Measurements from ENCODE around the gene MRPS2. TPM values are rescaled to one million over a fixed set of nuclear protein-coding genes. Genes with fewer than 3 reads are reported as not detected.

MRPS2 gene
- total RNA-seq, 1 experiment from 2014 or later, result 105 TPM

DNA sequence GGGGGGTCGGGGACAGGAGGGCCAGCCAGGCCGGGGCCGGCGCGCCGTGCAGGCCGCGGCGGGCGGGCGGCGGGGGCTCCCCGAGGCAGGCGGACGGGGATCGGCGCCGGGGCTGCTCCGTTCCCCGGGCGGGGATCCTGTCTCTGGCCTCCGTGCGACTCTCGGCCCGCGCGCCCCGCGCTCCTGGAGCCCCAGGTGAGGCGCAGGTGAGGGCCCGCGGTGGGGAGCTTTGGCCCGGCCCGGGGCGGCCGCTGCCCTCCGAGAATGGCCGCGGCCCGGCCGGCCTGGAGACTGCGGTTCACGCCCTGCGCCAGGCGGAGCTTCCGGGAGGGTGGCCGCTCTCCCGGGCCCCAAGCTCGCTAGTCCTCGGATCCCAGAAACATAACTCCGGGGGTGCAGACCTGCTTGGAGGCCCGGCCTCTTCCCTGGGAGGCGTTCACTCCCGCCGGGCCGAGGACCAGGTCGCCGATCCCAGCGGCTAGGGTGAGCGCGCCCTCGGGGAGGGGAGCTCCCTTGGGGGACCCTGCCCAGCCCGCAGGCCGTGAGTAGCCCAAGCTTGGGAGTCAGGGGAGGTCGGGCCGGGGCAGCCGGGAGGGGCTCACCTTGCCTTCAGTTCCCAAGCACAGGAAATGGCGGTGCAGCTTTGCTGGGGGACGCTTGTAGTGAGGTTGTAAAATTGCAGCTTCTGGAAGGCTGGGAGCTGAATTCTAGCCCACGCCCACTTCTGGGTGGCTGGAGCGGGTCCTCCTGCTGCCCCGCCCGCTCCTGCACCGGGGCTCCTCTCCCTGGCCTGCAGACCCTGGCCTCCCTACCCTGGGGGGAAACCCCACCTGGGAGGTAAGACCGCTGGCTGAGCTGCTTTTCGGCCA lies 20.2 kb upstream of the MRPS2 start:
- peak; percentile 40 for DNase-seq (ENCODE audit: low spot score)

DNA sequence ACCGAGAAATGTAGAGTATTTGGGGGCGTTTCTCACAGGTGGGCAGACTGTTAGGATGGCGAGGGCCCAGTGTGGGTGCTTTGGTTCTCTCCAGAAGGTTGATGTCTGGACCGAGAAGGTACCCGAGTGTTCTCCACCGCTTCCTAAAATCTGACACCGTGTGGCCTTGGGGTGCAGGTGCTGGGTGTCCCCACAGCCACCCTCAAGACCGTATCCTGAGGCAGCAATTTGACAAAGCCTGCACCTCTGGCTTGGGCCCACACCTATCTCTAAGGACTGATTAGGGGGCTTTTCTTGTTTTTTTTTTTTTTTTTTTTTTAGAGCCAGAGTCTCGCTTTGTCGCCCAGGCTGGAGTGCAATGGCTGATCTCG lies 19.6 kb upstream of the MRPS2 start:
- no peak for DNase-seq (ENCODE audit: low spot score)

GRCh38 chr9:135482015-135482754 lies 18.3 kb upstream of the MRPS2 start:
- DNase-seq (ENCODE audit: low spot score), result no peak

DNA sequence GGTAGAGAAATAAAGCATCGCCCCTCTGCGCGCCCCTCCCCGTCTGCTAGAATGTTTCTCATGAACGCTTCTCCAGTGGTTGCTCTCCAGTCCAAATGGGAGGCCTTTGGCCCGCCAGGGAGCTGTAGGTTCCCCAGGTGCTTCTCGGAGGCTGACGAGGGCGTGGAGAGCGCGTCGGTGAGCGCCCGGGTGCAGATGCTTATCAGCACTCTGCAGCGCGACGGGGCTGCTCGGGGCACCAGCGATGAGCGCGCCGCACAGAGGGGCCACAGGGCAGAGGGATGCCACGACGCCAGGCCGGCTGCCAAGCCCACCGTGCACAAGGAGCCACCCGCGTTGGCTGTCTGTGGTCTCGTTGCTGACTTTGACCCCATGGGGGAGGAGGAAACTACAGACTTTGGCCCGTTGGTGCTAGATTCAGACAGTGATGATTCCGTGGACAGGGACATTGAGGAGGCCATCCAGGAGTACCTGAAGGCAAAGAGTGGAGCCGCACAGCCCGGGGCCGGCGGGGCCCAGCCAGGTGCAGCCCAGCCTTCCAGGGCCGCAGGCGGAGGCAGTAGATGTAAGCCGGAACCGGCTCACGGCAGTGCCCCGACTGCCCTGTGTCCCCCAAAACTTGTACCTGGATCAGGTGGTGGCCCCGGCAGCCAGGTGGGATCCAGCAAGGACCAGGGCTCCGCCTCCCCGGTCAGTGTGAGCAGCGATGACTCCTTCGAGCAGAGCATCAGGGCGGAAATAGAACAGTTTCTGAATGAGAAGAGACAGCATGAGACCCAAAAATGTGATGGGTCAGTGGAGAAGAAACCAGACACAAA lies 15.8 kb upstream of the MRPS2 start:
- DNase-seq (ENCODE audit: low spot score), result no peak

GRCh38 chr9:135485385-135485784 lies 15.1 kb upstream of the MRPS2 start:
- DNase-seq (ENCODE audit: low spot score), result no peak

DNA sequence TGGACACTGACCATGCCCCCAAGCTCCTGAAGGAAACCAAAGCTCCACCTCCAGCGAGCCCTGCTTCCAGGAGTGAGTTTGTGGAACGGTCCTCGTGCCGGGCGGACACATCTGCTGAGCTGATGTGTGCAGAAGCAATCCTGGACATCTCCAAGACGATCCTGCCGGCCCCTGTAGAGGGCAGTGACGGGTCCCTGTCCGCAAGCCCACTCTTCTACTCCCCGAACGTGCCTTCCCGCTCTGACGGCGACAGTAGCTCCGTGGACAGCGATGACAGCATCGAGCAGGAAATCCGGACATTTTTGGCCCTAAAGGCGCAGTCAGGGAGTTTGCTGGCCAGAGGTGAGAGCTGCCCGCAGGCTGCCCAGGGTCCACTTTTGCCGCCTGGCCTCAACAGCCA lies 14.7 kb upstream of the MRPS2 start:
- DNase-seq (ENCODE audit: low spot score), result no peak

GRCh38 chr9:135486267-135487065 lies 14.0 kb upstream of the MRPS2 start:
- no peak for DNase-seq (ENCODE audit: low spot score)

GRCh38 chr9:135487281-135488012 lies 13.0 kb upstream of the MRPS2 start:
- DNase-seq (ENCODE audit: low spot score), result no peak

DNA sequence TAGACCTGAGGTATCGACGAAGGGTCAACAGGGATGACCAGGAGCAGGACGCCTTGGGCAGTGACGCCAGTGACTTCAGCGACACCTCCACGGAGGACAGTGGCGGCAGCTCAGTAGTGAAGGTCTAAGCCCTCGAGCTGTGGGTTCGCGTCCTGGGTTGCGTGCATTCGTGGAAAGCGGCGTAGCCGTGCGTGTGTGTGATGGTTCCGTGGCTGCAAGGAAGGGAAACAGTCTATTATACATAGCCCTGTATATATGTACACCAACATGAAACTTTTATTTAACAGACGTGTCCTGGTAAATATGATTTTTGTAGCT lies 12.5 kb upstream of the MRPS2 start:
- no peak for DNase-seq (ENCODE audit: low spot score)

- no peak for DNase-seq (ENCODE audit: low spot score)
Observed at GRCh38 chr9:135488527-135488926, 12.0 kb upstream of the MRPS2 start.

- no peak for DNase-seq (ENCODE audit: low spot score)
Observed at GRCh38 chr9:135489188-135489906, 11.1 kb upstream of the MRPS2 start.

GRCh38 chr9:135490166-135490870 lies 10.2 kb upstream of the MRPS2 start:
- no peak for DNase-seq (ENCODE audit: low spot score)

- no peak for DNase-seq (ENCODE audit: low spot score)
Observed at GRCh38 chr9:135490980-135491464, 9.5 kb upstream of the MRPS2 start.

GRCh38 chr9:135491764-135492163 lies 8.7 kb upstream of the MRPS2 start:
- DNase-seq (ENCODE audit: low spot score), result no peak

- no peak for DNase-seq (ENCODE audit: low spot score)
Observed at GRCh38 chr9:135492886-135493669, 7.4 kb upstream of the MRPS2 start.

GRCh38 chr9:135494791-135495559 lies 5.5 kb upstream of the MRPS2 start:
- DNase-seq (ENCODE audit: low spot score), result no peak

- DNase-seq (ENCODE audit: low spot score), result no peak
Observed at GRCh38 chr9:135498381-135499126, 1.9 kb upstream of the MRPS2 start.

All from HT-29 (cell line).